Psoas muscle (tissue), 8 donors: ENCODE data around the gene DOCK6. TPM values are rescaled to one million over a fixed set of nuclear protein-coding genes. Genes with fewer than 3 reads are reported as not detected.
"Not testable (repeated sequence)": the region's sequence is repeated elsewhere in the genome, so short reads cannot be mapped to it uniquely, and the experiment has no call there.

Experiments
- ATAC-seq, 4 donors: fragments of 200-7000 bp; cut with Tn5 transposase; one replicate each; pipeline ENCODE4 v1.9.1; 2020; ENCODE audit warnings: moderate library complexity in 3 of 4, mild to moderate bottlenecking in 2 of 4
- DNase-seq, 2 donors: peaks; one replicate each; pipeline ENCODE4 v3.0.0-alpha.2; 2020
- H3K27ac ChIP-seq: fragments of 200-600 bp; one replicate; pipeline ENCODE4 v1.8.0; 2022
- H3K27me3 ChIP-seq, 3 donors: fragments of 200-600 bp in 1 of 3; one replicate each; pipeline versions ENCODE4 v1.6.1 to v1.8.0; 2013 to 2022; ENCODE audit warnings: low read length in 2 of 3, mild to moderate bottlenecking in 2 of 3, moderate library complexity in 1 of 3; ENCODE audit not compliant: insufficient read depth in 3 of 3
- H3K36me3 ChIP-seq, 2 donors: fragments of 200-600 bp in 1 of 2; one replicate each; pipeline versions ENCODE4 v1.6.1 to v1.8.0; 2013 to 2022; ENCODE audit warnings: low read depth in 1 of 2, mild to moderate bottlenecking in 1 of 2, moderate library complexity in 1 of 2; ENCODE audit not compliant: insufficient read depth in 1 of 2
- H3K4me1 ChIP-seq: fragments of 200-600 bp; one replicate; pipeline ENCODE4 v1.8.0; 2022
- H3K4me3 ChIP-seq: fragments of 200-600 bp; one replicate; pipeline ENCODE4 v1.8.0; 2022; ENCODE audit warnings: mild to moderate bottlenecking
- H3K9me3 ChIP-seq: fragments of 200-600 bp; one replicate; pipeline ENCODE4 v1.8.0; 2022
- WGBS, 3 donors: extraction: QIAGEN DNeasy Blood & Tissue Kit; methylation state at CpG; one replicate each; pipeline versions ENCODE4 v1.1.6 to v1.1.7; 2013; 5-methylcytosine and 5-hydroxymethylcytosine counted together
- intact Hi-C, 2 donors: fragments of 100-400 bp; cut with DNase I; formaldehyde crosslinking; loops; one replicate each; pipeline versions ENCODE4 v1.11.0 to v1.14.2; 2022
- polyA plus RNA-seq, 3 donors: library from polyadenylated mRNA; stranded (reverse); fragments of 200-250 nt; gene quantifications; one replicate each; pipeline ENCODE4 v1.2.3, GENCODE V29; 2013
- total RNA-seq, 4 donors: library from RNA; stranded (reverse); fragmentation: NEBNext Ultra II Directional in 2 of 4; extraction: Animal tissue kit (Norgen Biotek cat#: 25700) in 2 of 4; gene quantifications; one replicate each; pipeline versions ENCODE4 v1.2.1 to v1.2.4, GENCODE V29; 2021 to 2023
- TF ChIP-seq, protein P1 (sequence below): fragments of 200-600 bp; IDR thresholded peaks from one replicate; pipeline ENCODE4 v1.8.0; 2022; ENCODE audit warnings: antibody characterized with exemption
- donor health status: healthy with polysubstance abuse.
- donor health status: DM: no; HTN: no; CAD: no; lungs with moderate emphysema.
- donor health status: Bipolar disorder and iron deficiency.
- donor health status: healthy.
- donor health status: DM: yes; HTN: yes; CAD: no.
- donor health status: DM: no; HTN: no; CAD: no.
- donor health status: DM: no; HTN: no; CAD: no.
- donor health status: DM: yes; HTN: yes; CAD: no.

The DOCK6 gene
- total and polyA plus RNA-seq, 7 donors, result 8.7 to 27.1 (median 15.3) TPM

- Histone ChIP-seq H3K27me3 (no peaks in the 10 kb centered on the region), H3K36me3 (peaks cover 0 to 58% of the 10 kb centered on the region in 2 donors), H3K4me1 (peaks cover 11% of the 10 kb centered on the region), H3K4me3 (no peak overlapping the region), H3K9me3 (no peaks in the 10 kb centered on the region), H3K27ac (no peak overlapping the region)
- no peak for DNase-seq
- 84 to 96% (median 93%) methylated on average over 9 of the region's 9 CpGs for WGBS, 3 donors
- ATAC-seq, result no peak
- intact Hi-C loops, result no loop called here
- TF ChIP-seq, protein P1, sequence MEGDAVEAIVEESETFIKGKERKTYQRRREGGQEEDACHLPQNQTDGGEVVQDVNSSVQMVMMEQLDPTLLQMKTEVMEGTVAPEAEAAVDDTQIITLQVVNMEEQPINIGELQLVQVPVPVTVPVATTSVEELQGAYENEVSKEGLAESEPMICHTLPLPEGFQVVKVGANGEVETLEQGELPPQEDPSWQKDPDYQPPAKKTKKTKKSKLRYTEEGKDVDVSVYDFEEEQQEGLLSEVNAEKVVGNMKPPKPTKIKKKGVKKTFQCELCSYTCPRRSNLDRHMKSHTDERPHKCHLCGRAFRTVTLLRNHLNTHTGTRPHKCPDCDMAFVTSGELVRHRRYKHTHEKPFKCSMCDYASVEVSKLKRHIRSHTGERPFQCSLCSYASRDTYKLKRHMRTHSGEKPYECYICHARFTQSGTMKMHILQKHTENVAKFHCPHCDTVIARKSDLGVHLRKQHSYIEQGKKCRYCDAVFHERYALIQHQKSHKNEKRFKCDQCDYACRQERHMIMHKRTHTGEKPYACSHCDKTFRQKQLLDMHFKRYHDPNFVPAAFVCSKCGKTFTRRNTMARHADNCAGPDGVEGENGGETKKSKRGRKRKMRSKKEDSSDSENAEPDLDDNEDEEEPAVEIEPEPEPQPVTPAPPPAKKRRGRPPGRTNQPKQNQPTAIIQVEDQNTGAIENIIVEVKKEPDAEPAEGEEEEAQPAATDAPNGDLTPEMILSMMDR, result no peak
Observed at GRCh38 chr19:11187441-11187840, 74.9 kb downstream of the DOCK6 start.

- Histone ChIP-seq H3K4me1 (peaks cover 13% of the 10 kb centered on the region), H3K4me3 (no peak overlapping the region), H3K27ac (no peak overlapping the region), H3K27me3 (no peaks in the 10 kb centered on the region), H3K36me3 (peaks cover 0 to 52% of the 10 kb centered on the region in 2 donors), H3K9me3 (no peaks in the 10 kb centered on the region)
- TF ChIP-seq, protein P1, result no peak
- no peak for ATAC-seq
- DNase-seq, result no peak
- whole genome bisulfite sequencing, 3 donors, result 79 to 100% (median 82%) methylated on average over 1 of the region's 1 CpG
- intact Hi-C loops, result no loop called here
Observed at GRCh38 chr19:11182994-11183393, 79.3 kb downstream of the DOCK6 start.

- WGBS, 3 donors, result 93 to 95% (median 94%) methylated on average over 4 of the region's 4 CpGs
- ATAC-seq (no peak), DNase-seq (no peak)
- peaks cover 13% of the 10 kb centered on the region for H3K4me1 ChIP-seq
- H3K36me3 ChIP-seq, result peaks cover 0 to 52% of the 10 kb centered on the region in 2 donors
- intact Hi-C loops, result no loop called here
- H3K4me3 ChIP-seq, result no peak overlapping the region
- TF ChIP-seq, protein P1, result no peak
- H3K27me3 ChIP-seq, result no peaks in the 10 kb centered on the region
- no peak overlapping the region for H3K27ac ChIP-seq
- H3K9me3 ChIP-seq, result no peaks in the 10 kb centered on the region
Observed at GRCh38 chr19:11181488-11181887, 80.8 kb downstream of the DOCK6 start.

DNA sequence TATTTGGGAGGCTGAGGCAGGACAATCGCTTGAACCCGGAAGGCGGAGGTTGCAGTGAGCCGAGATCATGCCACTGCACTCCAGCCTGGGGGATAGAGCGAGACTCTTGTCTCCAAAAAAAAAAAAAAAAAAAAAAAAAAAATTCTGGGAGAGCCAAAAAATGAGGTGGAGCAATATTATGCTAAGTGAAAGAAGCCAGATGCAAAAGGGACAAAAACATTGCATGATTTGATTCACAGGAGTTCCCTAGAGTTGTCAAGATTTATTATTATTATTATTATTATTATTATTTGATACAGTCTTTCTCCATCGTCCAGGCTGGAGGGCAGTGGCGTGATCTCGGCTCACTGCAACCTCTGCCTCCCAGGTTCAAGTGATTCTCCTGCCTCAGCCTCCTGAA lies 81.3 kb downstream of the DOCK6 start:
- intact Hi-C loops, H3K27me3 ChIP-seq, H3K9me3 ChIP-seq, H3K27ac ChIP-seq, H3K4me3 ChIP-seq, DNase-seq: not testable (repeated sequence)
- 55 to 84% (median 71%) methylated on average over 8 of the region's 8 CpGs for WGBS, 3 donors
- peak in 1 of 4 donors; percentile 51 for ATAC-seq
- peaks cover 0 to 52% of the 10 kb centered on the region in 2 donors for H3K36me3 ChIP-seq
- peaks cover 13% of the 10 kb centered on the region for H3K4me1 ChIP-seq

GRCh38 chr19:11180346-11180745 lies 82.0 kb downstream of the DOCK6 start:
- Histone ChIP-seq H3K4me3 (no peak overlapping the region), H3K27ac (peak overlapping the region; percentile 34), H3K4me1 (peaks cover 13% of the 10 kb centered on the region), H3K9me3 (no peaks in the 10 kb centered on the region), H3K36me3 (peaks cover 0 to 52% of the 10 kb centered on the region in 2 donors), H3K27me3 (no peaks in the 10 kb centered on the region)
- DNase-seq (no peak), ATAC-seq (peak in 1 of 4 donors; percentile 42)
- TF ChIP-seq, protein P1, result no peak
- intact Hi-C loops, result no loop called here
- 39 to 62% (median 45%) methylated on average over 8 of the region's 8 CpGs for WGBS, 3 donors
